Measurements from ENCODE around the gene CEP72. TPM values are rescaled to one million over a fixed set of nuclear protein-coding genes. Genes with fewer than 3 reads are reported as not detected.

CEP72 gene
- total RNA-seq, 1 donor = 5.2 TPM

DNA sequence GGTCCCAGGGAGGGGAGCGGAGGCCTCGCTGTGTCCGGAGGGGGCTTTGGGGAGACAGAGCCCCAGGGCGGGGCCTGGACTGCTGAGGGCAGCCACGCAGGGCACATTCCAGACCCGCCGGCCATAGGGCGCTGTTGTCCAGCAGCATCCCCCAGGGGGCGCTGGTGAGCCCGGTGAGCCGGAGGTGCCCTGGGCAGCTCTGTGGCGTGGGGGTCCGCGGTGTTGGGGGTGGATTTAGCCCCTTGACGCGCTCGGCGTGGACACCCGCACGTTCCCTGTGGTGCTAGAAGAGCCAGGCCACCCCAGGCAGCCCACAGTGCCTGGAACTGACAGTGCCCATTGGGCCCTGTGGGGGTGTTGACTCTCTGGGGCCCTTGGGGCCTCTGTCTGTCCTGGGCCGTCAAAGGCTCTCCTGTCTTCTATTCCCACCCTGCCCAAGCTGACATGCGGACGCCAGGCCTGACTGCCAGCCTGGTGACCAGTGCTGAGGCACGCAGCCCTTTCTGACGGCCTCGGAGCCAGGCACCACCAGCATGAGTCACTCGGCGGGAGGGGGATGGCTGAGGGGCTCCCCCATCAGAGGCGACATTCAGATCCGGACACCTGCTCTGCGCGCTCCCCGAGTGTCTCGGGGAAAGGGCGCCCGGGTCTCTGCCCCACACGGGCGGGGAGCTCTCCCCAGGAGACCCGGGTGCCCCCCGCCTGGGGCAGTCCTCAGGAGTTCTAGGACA lies 57.1 kb downstream of the CEP72 start:
- DNase-seq (ENCODE audit: low read depth) = peak; percentile 7
- TF ChIP-seq, protein P1, sequence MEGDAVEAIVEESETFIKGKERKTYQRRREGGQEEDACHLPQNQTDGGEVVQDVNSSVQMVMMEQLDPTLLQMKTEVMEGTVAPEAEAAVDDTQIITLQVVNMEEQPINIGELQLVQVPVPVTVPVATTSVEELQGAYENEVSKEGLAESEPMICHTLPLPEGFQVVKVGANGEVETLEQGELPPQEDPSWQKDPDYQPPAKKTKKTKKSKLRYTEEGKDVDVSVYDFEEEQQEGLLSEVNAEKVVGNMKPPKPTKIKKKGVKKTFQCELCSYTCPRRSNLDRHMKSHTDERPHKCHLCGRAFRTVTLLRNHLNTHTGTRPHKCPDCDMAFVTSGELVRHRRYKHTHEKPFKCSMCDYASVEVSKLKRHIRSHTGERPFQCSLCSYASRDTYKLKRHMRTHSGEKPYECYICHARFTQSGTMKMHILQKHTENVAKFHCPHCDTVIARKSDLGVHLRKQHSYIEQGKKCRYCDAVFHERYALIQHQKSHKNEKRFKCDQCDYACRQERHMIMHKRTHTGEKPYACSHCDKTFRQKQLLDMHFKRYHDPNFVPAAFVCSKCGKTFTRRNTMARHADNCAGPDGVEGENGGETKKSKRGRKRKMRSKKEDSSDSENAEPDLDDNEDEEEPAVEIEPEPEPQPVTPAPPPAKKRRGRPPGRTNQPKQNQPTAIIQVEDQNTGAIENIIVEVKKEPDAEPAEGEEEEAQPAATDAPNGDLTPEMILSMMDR (IDR thresholded peaks at IDR 0.05; ENCODE audit: insufficient read depth, low read depth, low read length) = peak; percentile 70
- no peak overlapping the region for H3K4me3 ChIP-seq (ENCODE audit: low read depth, low read length)

GRCh38 chr5:669842-670395 lies 57.8 kb downstream of the CEP72 start:
- DNase-seq (ENCODE audit: low read depth) = no peak
- H3K4me3 ChIP-seq (ENCODE audit: low read depth, low read length) = no peak overlapping the region
- TF ChIP-seq, protein P1 (IDR thresholded peaks at IDR 0.05; ENCODE audit: insufficient read depth, low read depth, low read length) = no peak

- TF ChIP-seq, protein P1 (IDR thresholded peaks at IDR 0.05; ENCODE audit: insufficient read depth, low read depth, low read length) = no peak
- DNase-seq (ENCODE audit: low read depth) = no peak
- H3K4me3 ChIP-seq (ENCODE audit: low read depth, low read length) = no peak overlapping the region
Measured at GRCh38 chr5:670396-671270, 58.5 kb downstream of the CEP72 start.

GRCh38 chr5:671459-672328 lies 59.6 kb downstream of the CEP72 start:
- H3K4me3 ChIP-seq (ENCODE audit: low read depth, low read length) = peak overlapping the region; percentile 47

GRCh38 chr5:672329-673160 lies 60.4 kb downstream of the CEP72 start:
- peak; percentile 85 for DNase-seq (ENCODE audit: low read depth)

More at GRCh38 chr5:671459-672328, 59.6 kb downstream of the CEP72 start:
- peak; percentile 50 for DNase-seq (ENCODE audit: low read depth)
- TF ChIP-seq, protein P1 (IDR thresholded peaks at IDR 0.05; ENCODE audit: insufficient read depth, low read depth, low read length) = peak; percentile 95

More at GRCh38 chr5:672329-673160, 60.4 kb downstream of the CEP72 start:
- H3K4me3 ChIP-seq (ENCODE audit: low read depth, low read length) = no peak overlapping the region
- TF ChIP-seq, protein P1 (IDR thresholded peaks at IDR 0.05; ENCODE audit: insufficient read depth, low read depth, low read length) = no peak

All from fibroblast of villous mesenchyme (primary cell).